SK-N-MC (cell line): ENCODE measurements around the gene LOC128125822.

Experiments used
- DNase-seq: peaks from one replicate; pipeline ENCODE4 v3.0.0-alpha.2; 2011; ENCODE audit warnings: low read depth, low spot score
- H3K27ac ChIP-seq: fragments of 200-600 bp; sonication (generic); 2 replicates; pipeline ENCODE4 v1.5.1; 2016; ENCODE audit warnings: mixed run types
- H3K36me3 ChIP-seq: fragments of 200-600 bp; sonication (generic); 2 replicates; pipeline ENCODE4 v1.6.1; 2017; ENCODE audit warnings: antibody characterized with exemption, low read length, mixed read lengths; ENCODE audit not compliant: insufficient read depth
- H3K4me3 ChIP-seq: fragments of 200-600 bp; sonication (generic); 2 replicates; pipeline ENCODE4 v1.5.1; 2016
- H3K9ac ChIP-seq: fragments of 200-600 bp; sonication (generic); 2 replicates; pipeline ENCODE4 v1.8.0; 2017; ENCODE audit warnings: mixed run types, mixed read lengths; ENCODE audit not compliant: insufficient read length
- H3K9me3 ChIP-seq: fragments of 200-600 bp; sonication (generic); 2 replicates; pipeline ENCODE4 v1.6.1; 2017; ENCODE audit warnings: low read depth, mild to moderate bottlenecking, antibody characterized with exemption, low read length, moderate library complexity, mixed read lengths
- EZH2 ChIP-seq: fragments of 200-600 bp; sonication (generic); IDR thresholded peaks from one replicate; pipeline ENCODE4 v1.6.1; 2017; ENCODE audit warnings: antibody characterized with exemption
- FOXP2 ChIP-seq: optimal IDR thresholded peaks from 2 replicates; pipeline ENCODE3; 2011; ENCODE audit warnings: mild to moderate bottlenecking, moderate library complexity; ENCODE audit not compliant: insufficient read depth; ENCODE audit errors: extremely low read length, control extremely low read depth
- POLR2AphosphoS5 ChIP-seq: IDR thresholded peaks from 2 replicates; pipeline ENCODE4 v1.6.1; 2012; ENCODE audit warnings: mild to moderate bottlenecking, low read depth, low read length, borderline replicate concordance

Gene LOC128125822

GRCh38 chr6:63599243-63599642 is 27.0 kb downstream of the LOC128125822 start:
- H3K36me3 ChIP-seq, result no peaks in the 10 kb centered on the region
- DNase-seq, result no peak
- no peak overlapping the region for H3K9ac ChIP-seq
- no peaks in the 10 kb centered on the region for H3K9me3 ChIP-seq
- no peak overlapping the region; the same call in 1 of the 2 replicates for H3K4me3 ChIP-seq
- no peak overlapping the region for H3K27ac ChIP-seq
- no peak for TF ChIP-seq FOXP2
- no peak for TF ChIP-seq POLR2AphosphoS5
- TF ChIP-seq EZH2, result no peak

GRCh38 chr6:63600136-63600535 is 27.9 kb downstream of the LOC128125822 start:
- TF ChIP-seq FOXP2, result no peak
- TF ChIP-seq POLR2AphosphoS5, result no peak
- TF ChIP-seq EZH2, result no peak
- no peak overlapping the region for H3K9ac ChIP-seq
- no peak overlapping the region for H3K4me3 ChIP-seq
- no peak for DNase-seq
- H3K36me3 ChIP-seq, result no peaks in the 10 kb centered on the region
- H3K9me3 ChIP-seq, result no peaks in the 10 kb centered on the region
- no peak overlapping the region for H3K27ac ChIP-seq

GRCh38 chr6:63609231-63609630 is 37.0 kb downstream of the LOC128125822 start:
- Histone ChIP-seq H3K9ac (no peak overlapping the region), H3K4me3 (no peak overlapping the region), H3K9me3 (no peaks in the 10 kb centered on the region), H3K27ac (no peak overlapping the region), H3K36me3 (no peaks in the 10 kb centered on the region)
- DNase-seq, result no peak
- TF ChIP-seq POLR2AphosphoS5, result no peak
- TF ChIP-seq FOXP2, result no peak
- TF ChIP-seq EZH2, result no peak

GRCh38 chr6:63610944-63611343 is 38.7 kb downstream of the LOC128125822 start:
- no peak overlapping the region for H3K9ac ChIP-seq
- TF ChIP-seq FOXP2 (no peak), EZH2 (no peak), POLR2AphosphoS5 (no peak)
- H3K4me3 ChIP-seq, result no peak overlapping the region
- H3K36me3 ChIP-seq, result no peaks in the 10 kb centered on the region
- no peaks in the 10 kb centered on the region for H3K9me3 ChIP-seq
- H3K27ac ChIP-seq, result no peak overlapping the region
- no peak for DNase-seq

- H3K9me3 ChIP-seq, result no peaks in the 10 kb centered on the region
- DNase-seq, result no peak
- no peak overlapping the region for H3K9ac ChIP-seq
- H3K27ac ChIP-seq, result no peak overlapping the region
- TF ChIP-seq FOXP2 (no peak), POLR2AphosphoS5 (no peak)
- H3K4me3 ChIP-seq, result no peak overlapping the region
- no peaks in the 10 kb centered on the region for H3K36me3 ChIP-seq
Measured at GRCh38 chr6:63611560-63611959, 39.3 kb downstream of the LOC128125822 start.

DNA sequence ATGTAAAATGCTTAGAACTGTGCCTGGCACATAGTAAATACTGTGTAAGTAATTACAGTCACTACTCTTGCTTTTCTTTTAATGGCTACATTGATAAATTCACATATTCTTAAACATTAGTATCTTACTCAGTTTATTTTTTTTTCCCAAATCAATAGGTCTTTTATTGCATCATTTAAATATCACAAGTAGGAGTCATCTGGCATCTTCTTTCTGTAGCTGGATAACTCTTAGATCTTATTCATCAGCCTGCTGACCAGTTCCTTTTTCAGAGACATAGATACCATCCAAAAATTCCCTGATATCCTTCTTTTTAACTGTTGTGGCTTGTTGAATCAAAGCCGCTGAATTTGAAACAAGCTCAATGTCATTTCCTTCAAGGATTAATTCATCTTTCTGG is 43.3 kb downstream of the LOC128125822 start:
- no peak for DNase-seq
- Histone ChIP-seq H3K36me3 (no peaks in the 10 kb centered on the region), H3K4me3 (no peak overlapping the region), H3K9ac (no peak overlapping the region), H3K9me3 (no peaks in the 10 kb centered on the region), H3K27ac (no peak overlapping the region)
- TF ChIP-seq POLR2AphosphoS5 (no peak), FOXP2 (no peak), EZH2 (no peak)
